ENCODE results near the gene FZR1.

FZR1 gene

DNA sequence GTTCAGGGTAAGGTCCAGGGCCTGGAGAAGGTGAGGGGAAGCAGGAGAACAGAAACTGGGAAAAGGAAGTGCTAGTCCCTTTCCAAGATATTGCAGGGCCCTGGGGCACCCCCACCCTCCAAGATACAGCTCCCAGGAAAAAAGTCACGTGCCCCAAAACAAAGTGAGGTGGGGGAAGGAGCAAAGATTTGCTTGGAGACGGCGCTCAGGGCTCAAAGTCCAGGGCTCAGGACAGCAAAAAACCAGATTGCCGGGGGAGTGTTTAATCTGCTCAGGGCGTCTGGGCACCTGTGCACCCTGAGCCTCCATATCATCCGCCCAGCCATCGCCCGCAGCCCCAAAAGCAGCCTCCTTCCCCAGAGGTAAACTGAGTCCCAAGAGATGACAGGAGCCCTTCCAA lies 32.1 kb upstream of the FZR1 start:
- DNase-seq, result no peak

DNA sequence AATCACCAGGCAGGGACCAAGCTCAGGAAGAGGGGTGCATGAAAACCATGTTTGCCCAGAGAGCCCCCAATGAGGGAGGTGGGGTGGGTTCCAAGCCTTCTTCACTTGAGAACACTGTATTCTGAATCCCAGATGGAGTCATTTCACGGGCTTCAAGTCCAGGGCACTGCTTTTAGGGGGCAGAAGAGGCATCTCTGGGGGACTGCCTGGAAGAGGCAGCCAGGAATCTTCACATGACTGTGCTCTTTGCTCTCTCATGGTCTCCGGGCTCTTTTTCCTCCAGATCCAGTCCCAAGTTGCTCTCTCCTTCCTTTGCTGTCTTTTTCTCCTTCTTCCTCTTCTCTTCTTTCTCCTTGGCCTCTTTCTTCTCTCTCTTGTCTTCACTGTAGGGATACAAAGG lies 31.5 kb upstream of the FZR1 start:
- DNase-seq, result no peak

DNA sequence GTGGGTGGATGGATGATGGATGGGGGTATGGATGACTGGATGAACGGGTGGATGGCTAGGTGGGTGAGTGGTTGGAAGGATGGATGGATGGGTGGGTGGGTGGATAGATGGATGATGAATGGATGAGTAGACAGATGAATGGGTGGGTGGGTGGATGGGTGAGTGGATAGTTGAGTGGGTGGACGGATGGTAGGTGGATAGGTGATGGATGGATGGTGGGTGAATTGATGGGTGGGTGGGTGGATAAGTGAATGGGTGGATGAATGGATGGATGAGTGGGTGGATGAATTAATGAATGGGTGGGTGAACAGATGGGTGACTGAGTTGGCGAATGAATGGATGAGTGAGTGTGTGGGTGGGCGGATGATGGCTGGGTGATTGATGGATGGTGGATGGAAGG lies 30.7 kb upstream of the FZR1 start:
- no peak for DNase-seq

DNA sequence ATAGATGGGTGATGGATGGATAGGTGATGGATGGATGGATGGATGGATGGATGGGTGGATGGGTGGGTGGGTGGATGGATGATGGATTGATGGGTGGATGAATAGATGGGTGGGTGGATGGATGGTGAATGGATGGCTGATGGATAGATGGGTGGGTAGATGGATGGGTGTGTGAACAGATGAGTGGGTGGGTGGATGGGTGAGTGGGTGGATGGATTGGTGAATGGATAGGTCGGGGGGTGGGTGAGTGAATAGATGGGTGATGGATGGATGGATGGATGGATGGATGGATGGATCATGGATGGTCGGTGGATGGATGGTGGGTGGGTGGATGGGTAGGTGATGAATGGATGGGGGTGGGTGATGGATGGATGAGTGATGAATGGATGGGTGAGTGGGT lies 29.3 kb upstream of the FZR1 start:
- no peak for DNase-seq

DNA sequence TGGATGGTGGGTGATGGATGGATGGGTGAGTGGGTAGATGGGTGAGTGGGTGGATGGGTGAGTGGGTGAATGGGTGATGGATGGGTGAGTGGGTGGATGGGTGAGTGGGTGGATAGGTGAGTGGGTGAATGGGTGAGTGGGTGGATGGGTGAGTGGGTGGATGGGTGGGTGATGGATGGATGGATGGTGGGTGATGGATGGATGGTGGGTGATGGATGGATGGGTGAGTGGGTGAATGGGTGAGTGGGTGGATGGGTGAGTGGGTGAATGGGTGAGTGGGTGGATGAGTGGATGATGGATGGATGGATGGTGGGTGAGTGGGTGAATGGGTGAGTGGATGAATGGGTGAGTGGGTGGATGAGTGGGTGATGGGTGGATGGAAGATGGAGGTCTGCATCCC lies 28.6 kb upstream of the FZR1 start:
- DNase-seq, result no peak

DNA sequence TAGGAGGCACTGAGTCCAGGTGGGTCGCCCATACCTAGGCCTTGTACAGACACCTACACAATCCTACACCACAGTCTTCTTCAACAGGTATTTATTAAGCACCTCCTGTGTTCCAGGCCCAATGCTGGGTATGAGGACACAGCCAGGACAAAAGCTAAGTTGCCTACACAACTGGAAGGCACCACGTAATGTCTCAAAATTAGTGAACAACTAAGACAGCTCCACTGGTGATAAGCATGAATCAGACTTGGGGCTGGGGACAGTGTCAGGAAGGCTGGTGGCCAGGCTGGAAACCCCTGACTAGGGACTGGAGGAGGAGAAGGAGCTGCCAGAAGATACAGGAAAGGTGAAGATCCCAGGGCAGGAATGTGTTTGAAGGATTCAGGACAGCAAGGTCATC lies 28.2 kb upstream of the FZR1 start:
- no peak for DNase-seq

DNA sequence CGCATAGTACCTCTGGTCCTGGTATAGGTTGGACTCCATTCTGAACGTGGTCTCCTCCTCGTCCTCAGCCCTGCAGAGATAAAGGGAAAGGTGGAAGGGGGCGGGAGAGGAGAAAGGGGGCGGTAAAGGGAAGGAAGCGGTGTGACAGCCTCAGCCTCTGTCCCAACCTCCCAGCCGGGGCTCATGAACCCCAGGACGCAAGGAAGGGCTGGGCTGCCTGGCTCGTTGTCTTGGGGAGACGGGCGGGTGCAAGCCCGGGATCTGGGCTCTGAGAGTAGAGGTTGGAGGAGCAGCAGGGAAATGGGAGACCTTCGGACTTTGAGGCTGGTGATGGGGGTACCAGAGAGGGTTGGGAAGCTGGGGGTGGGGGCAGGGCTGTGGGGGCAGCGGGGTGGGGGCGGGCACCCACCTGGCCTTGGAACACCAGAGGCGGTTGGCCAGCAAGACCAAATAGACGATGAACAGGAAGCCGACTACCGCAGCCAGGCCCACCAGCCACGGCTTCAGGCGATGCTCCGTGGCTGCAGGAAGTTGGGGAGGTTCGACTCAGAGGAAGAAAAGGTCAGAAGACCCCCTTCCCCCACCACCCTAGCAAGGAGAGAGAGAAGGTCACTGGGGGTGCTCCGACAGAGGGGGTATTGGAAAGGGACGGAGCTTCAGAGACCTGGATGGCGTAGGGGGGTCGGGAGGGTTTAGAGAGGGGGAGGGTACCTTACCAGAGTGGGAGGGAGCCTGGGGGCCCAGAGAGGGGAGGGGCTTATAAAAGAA lies 27.5 kb upstream of the FZR1 start:
- no peak for DNase-seq

DNA sequence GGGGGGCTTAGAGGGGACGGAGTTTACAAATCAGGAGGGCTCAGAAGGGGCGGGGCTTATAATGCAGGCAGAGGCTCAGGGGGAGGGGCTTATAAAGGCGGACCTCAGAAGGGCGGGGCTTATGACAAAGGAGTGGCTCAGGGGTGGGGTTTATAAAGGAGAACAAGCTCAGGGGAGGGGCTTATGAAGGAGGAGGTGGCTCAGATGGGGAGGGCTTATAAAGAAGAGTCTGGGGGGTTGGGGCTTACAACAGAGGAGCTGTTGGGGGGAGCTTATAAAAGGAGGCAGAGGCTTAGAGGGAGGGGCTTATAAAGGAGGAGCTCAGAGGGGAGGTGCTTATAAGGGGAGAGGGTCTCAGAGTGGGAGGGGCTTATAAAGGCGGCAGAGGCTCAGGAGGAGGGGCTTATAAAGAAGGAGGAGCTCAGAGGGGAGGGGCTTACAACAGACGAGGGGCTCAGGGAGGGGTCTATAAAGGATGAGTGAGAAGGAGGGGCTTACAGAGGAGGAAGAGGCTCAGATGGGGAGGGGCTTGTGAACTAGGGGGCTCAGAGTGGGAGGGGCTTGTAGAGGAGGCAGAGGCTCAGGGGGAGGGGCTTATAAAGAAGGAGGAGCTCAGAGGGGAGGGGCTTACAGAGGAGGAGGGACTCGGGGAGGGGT lies 26.8 kb upstream of the FZR1 start:
- peak; percentile 36 to 39 for DNase-seq

DNA sequence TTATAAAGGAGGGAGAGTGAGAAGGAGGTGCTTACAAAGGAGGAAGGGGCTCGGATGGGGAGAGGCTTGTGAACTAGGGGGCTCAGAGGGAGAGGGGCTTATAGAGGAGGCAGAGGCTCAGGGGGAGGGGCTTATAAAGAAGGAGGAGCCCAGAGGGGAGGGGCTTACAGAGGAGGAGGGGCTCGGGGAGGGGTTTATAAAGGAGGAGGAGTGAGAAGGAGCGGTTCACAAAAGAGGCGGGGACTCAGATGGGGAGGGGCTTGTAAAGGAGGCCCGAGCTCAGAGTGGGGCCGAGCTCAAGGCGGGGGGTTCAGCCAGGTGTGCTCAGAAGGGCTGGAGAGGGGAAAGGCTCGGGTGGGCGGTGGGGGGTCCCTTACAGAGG lies 26.3 kb upstream of the FZR1 start:
- peak; percentile 20 to 25 for DNase-seq

DNA sequence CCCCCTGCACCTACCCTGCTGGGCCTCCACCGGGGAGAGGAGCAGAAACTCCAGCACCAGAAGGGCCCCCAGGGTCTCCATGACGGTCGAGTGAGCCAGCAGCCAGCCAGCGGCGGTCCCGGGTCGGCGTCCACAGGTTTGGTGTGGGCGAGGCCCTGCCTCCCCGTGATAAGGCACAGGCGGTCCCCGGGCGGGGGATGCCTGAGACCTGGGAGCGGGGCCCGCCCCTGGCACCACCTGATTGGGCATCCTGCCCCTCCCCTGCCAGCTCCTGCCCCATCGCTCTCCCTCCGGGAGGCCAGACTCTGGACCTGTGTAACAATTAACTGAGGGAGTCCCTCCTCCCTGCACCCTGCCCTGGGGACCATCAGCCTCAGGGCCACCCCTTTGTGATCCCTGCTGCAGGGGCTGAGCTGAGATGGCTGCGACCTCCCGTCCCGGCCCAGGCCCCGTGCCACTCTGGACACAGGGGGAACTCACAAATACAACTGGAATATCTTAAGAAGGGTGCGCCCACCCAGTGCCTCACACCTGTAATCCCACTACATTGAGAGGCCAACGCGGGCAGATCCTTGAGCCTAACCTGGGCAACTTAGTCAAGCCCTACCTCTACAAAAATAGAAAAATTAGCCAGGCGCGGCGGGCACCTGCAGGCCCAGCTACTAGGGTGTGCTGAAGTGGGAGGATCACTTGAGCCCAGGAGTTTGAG lies 25.6 kb upstream of the FZR1 start, which contains the start of gene SMIM24:
TSS of gene SMIM24 (minus strand) at position 143 of the 709 bp plus-strand sequence. CDS start at position 81, 62 bp downstream.
- no peak for DNase-seq

DNA sequence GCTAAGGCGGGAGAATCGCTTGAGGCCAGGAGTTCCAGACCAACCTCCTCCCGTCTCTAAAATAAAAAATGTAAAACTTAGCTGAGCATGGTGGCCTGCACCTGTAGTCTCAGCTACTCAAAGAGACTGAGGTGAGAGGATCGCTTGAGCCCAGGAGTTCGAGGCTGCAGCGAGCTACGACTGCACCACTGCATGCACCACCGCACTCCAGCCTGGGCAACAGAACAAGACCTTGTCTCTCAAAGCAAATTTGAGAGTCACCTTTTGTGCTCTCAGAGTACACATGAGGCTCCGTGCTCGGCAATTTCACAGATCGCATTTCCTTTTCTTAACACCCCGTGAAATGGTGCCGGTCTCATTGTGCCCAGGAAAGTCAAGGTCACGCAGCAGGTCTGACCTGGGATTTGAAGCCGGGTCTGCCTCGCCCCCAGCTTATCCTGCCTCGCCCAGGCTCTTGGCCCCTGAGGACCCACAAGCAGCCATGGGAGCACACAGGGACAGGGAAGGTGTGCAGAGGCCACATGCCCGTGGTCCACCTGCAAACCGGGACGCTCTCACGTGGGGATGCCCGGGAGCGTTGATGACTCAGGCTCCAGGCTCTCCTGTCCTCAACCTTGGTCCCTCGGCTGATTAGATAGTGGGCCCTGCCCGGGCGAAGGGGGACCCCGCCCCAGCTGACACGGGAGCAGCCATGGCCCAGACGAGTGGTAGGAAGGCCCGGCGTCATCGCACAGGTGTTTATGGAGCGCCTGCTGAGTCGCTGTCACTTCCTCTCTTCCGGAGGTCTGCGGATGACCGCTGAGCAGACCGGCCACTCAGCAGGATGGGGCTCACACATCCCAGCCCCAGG lies 24.6 kb upstream of the FZR1 start:
- no peak for DNase-seq

DNA sequence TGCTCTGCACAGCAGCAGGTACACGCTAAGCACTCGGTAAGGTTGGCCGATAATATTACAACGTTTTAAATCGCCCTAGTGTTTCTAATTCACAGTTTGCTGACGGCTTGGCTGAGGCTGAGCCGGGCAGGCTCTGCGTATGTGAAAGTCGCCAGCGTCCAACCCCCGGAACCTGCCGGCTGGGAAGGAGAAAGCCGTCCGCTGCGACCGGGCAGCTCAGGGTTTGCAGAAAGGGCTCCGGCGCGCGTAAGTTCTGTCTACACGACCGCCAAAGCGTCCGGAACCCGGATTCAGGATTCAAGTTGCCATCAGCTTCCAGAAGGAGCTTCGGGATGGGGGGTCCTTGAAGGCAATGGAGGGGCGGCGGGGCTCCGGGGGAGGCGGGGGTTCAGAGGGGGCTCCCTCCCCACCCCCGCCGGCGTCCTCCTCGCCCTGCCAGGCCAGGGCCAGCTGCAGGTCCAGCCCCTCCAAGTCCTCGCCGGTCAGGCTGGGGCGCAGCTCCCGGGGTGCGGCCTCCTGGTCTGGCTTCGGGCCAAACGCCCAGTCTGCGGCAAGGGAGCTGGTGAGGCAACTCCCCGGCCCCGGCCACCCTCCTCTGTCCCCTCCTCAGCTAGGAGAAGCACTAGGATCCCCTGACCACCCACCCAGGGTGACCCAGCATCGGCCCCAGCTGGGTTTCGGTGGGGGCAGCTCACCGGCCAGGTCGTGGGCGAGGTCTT lies 23.4 kb upstream of the FZR1 start:
- DNase-seq, result no peak

DNA sequence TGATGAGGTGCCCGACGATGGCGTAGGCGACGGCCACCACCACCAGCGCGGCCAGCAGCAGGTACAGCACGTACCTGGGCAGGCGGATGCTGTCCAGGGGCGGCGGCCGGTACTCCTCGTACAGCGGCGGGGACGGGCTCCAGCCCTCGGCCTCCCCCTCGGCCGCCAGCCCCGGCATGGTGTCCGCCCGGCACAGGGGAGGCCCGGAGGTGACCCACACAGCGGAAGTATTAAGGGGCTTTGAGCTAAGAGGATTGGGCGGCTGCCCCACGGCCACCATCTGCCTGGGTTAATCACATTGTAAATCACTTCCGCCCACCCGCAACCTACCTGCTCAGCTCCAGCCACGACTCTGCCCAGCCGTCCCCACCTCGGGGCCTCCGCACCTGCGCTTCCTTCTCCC lies 22.9 kb upstream of the FZR1 start, which contains the start of gene SMIM44:
TSS of gene SMIM44 (minus strand) at position 216 of the 403 bp plus-strand sequence. CDS start at position 178, 38 bp downstream.
- no peak for DNase-seq

DNA sequence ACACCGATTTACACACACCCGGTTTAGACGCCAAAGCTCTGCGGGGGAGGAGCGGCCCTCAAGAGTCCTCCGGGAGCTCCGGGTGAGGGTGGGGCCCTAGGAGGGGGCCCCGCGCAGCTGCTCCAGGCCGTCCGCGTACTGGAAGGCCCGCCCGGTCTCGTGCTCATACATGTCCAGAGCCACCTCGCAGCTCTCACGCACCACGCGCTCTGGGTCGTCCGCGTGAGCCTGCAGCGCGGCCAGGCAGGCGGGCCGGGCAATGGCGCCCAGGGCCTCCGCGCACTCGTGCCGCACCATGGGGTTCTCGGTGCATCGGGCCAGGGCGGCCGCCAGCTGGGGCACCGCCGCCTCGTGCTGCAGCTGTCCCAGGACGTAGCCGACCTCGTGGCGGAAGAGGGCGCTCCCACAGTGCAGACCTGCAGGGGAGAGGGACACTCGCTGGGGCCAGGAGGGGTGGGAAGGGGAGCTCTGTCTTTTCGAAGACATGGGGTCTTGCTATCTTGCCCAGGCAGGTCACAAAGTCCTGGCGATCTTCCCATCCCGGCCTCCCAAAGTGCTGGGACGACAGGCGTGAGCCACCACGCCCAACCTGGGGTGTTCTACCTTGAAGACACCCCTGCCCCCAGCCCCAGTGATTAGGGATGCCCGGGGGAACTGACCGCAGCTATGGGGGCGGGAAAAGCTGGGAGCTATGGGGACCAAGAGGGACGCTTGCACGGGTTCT lies 14.6 kb upstream of the FZR1 start:
- DNase-seq, result no peak

DNA sequence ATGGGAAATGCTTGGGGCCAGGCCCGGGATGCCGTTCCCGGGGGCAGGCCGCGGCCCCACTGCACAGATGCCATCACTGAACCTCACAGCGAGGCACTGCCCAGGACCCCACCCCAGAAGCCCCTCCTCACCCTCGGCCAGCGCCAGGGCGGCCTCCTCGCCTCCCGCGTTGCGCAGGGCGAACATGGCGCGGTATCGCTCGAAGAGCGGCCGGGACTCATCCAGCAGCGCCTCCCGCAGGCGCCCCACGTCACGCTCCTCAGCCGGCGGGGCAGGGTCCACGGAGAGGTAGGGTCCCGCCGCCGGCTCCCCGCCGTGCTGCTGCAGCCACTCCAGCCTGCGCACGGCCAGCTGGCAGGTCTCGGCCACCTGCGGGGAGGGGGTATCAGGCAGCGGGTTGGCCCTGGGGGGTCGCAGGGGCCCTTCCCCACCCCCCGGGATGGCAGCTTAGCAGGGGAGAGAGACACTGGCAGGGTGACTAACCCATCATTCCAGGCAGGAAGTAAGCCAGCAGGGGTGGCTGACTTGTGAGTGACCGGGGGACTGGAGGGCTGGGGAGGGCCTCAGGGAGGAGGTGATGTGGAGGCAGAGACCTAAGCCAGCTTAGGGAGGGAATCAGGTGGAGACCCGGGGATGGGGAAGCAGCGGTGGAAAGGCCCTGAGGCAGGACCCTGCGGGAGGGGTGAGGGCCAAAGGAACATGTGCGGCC lies 13.8 kb upstream of the FZR1 start:
- no peak for DNase-seq

DNA sequence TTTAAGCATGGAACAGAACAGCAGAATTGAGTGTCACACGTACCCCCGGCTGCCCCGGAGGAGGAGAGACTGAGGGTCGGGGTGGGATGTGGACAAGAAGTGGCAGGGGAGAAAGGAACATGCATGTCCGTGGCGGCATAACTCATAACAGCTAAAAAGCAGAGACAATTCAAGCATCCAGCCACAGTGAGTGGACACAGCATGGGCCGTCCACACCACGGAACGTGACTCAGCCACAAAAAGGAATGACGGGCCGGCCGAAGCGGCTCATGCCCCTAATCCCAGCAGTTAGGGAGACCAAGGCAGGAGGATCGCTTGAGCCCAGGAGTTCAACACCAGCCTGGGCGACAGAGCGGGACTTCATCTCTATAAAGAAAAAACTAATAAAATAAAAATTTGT lies 13.2 kb upstream of the FZR1 start:
- DNase-seq, result no peak

DNA sequence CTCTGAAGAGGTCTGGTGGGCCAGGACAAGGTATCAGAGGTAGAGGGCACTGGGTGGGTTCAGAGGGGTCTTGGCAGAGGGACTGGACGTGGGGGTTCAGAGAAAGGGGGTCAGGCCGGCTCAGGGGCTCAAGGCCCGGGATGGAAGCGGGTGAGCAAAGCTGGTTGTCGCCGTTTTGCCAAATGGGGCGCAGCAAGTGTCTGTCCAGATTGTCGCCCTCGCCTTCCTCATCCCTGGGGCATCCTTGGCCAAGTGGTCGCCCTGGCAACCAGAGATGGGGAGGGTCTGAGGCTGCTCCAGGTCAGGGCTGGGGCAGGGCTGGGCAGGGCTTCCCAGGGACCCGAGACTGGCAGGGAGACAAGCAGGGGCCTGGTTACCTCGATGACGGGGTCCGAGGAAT lies 12.5 kb upstream of the FZR1 start:
- no peak for DNase-seq

DNA sequence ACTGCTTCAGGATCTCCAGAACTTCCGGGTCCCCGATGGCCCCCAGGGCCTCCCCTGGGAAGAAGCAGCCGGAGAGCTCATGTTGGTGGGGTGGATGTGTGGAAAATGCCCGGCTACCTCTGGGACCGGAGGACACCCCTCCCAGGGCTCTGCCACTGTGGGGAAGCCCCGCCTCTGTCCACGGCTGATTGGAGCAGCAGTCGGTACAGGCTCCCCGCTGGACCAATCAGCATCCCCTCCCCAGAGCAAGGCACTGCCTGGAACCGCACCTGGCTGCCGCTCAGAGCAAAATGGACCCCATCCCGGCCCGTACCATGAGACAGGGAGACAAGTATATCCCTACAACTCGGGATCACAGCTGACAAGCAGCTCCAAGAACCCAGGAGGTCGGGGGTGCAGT lies 12.1 kb upstream of the FZR1 start:
- peak; percentile 49 to 61 for DNase-seq

DNA sequence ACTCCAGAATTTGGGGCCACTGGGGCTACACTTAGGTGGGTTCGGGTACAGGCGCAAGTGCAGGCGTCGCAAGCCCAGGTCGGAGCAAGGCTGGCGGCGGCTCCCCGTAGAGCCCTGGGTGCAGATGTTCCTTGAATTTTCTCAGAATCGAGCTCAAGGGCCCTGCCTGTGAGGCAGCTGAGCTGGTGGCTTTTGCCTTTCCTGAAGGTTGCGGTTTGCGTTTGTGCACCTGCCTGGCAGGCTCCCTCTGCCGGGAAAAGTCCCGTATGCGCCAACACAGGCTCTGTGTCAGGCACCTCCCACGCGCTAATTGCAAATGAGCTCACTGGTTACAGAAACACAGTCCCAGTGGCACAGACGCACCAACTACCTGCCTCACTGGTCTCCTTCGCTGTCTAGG lies 11.6 kb upstream of the FZR1 start:
- DNase-seq, result peak; percentile 67 to 75

DNA sequence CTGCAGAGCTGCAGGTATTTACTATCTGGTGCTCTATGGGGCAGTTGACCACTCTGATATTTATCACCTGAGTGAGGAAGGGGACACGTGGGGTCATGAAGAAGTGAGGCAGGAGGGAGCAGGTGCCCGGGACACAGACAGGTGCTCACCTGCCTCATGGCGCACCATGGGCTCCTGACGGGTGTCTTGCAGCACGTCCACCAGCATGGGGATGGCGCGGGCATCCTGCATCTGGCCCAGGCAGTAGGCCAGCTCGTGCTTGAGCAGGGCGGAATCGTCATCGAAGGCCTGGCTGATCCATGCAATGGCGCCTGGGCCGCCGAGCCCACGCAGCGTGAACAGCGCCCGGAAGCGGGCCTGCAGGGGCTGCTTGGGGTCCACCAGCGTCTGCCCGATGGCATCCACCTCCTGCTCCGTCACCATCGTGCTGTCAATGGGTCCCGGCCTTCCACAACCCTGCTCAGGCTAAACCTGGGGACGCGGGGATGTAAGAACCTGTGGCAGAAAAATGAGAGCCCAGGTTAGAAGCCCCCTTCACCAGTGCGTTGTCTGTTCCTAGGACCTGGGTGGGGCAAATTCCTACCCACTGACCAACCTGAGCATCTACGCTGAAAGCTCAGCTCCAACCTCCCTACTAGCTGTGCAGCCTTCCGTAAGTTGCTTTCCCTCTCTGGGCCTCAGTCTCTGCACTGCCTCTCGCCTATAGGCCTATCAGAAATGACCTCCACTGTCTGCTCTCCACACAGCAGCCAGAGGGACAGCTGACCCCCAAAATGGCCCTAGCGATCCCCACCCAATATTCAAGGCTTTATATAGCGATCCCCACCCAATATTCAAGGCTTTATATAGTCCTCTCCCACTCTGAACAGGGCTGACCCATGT lies 9.5 kb upstream of the FZR1 start:
- no peak for DNase-seq
